ENCODE data around the gene DOCK11. TPM values are rescaled to one million over a fixed set of nuclear protein-coding genes. Genes with fewer than 3 reads are reported as not detected.

Gene DOCK11
- total RNA-seq, 3 donors from 2014 or later = 4.5 to 31.6 (median 8.4) TPM

DNA sequence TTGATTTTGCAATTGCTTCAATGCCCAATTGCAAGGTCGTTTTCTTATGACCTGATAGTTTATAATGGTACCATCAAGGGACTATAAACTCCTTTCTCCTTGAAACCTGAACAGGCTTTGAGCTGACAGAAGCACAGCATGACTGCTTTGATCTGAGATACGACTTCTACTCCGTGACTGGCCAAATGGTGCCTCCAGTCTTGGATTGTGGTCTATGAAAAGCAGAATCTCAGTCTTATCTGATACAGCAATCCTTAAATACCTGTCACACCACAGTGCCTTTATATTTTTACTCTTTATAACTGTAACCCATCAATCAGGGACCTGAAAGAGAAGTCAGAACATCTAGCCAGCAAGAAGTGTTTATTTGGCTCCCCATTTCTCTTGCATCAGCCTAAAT lies 93.1 kb downstream of the DOCK11 start:
- Histone ChIP-seq H3K4me1 (ENCODE audit: low read depth) (no peaks in the 10 kb centered on the region), H3K9me3 (no peaks in the 10 kb centered on the region), H3K36me3 (ENCODE audit: low read depth) (no peaks in the 10 kb centered on the region), H3K4me3 (no peak overlapping the region)
- TF ChIP-seq, protein P1, sequence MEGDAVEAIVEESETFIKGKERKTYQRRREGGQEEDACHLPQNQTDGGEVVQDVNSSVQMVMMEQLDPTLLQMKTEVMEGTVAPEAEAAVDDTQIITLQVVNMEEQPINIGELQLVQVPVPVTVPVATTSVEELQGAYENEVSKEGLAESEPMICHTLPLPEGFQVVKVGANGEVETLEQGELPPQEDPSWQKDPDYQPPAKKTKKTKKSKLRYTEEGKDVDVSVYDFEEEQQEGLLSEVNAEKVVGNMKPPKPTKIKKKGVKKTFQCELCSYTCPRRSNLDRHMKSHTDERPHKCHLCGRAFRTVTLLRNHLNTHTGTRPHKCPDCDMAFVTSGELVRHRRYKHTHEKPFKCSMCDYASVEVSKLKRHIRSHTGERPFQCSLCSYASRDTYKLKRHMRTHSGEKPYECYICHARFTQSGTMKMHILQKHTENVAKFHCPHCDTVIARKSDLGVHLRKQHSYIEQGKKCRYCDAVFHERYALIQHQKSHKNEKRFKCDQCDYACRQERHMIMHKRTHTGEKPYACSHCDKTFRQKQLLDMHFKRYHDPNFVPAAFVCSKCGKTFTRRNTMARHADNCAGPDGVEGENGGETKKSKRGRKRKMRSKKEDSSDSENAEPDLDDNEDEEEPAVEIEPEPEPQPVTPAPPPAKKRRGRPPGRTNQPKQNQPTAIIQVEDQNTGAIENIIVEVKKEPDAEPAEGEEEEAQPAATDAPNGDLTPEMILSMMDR (IDR thresholded peaks at IDR 0.05) = no peak
- DNase-seq = no peak
- intact Hi-C loops (cut with DNase I, micrococcal nuclease) = no loop called here
- ATAC-seq = no peak

DNA sequence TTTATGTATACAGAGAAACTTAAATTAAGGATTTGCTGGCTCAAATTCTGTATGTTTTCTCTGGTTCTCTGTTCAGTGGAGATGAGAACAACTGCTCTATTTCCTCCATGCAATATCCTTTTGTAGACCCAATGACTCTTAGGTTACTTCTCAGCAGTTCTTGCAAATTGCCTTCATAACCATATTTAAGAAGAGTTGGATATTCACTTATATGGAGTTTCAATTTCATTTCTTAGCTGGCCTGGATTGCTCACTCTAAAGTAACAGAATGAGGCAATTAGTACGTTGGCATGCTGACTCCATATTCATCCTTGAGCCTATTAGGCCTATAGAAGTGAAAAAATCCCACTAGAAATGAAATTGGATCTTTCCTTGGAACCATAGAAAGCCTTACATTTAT lies 93.6 kb downstream of the DOCK11 start:
- intact Hi-C loops (cut with DNase I, micrococcal nuclease) = no loop called here
- TF ChIP-seq, protein P1 (IDR thresholded peaks at IDR 0.05) = no peak
- ATAC-seq (no peak), DNase-seq (no peak)
- Histone ChIP-seq H3K4me3 (no peak overlapping the region), H3K4me1 (ENCODE audit: low read depth) (no peaks in the 10 kb centered on the region), H3K9me3 (no peaks in the 10 kb centered on the region), H3K36me3 (ENCODE audit: low read depth) (no peaks in the 10 kb centered on the region)

DNA sequence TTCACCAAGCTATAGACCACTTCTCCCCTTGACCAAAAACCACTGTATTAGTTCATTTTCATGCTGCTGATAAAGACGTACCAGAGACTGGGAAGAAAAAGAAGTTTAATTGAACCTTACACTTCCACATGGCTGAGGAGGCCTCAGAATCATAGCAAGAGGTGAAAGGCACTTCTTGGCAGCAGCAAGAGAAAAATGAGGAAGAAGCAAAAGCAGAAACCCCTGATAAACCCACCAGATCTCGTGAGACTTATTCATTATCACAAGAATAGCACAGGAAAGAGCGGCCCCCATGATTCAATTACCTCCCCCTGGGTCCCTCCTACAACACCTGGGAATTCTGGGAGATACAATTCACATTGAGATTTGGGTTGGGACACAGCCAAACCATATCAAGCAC lies 97.8 kb downstream of the DOCK11 start:
- no peaks in the 10 kb centered on the region for H3K4me1 ChIP-seq (ENCODE audit: low read depth)
- H3K36me3 ChIP-seq (ENCODE audit: low read depth) = no peaks in the 10 kb centered on the region
- intact Hi-C loops (cut with DNase I, micrococcal nuclease) = loop anchor here in 1 of 2 donors (10.0 kb wide), 1 partner anchor 119 kb away; no protein-coding TSS in a partner anchor
- no peak for ATAC-seq
- H3K4me3 ChIP-seq = no peak overlapping the region
- no peak for DNase-seq
- TF ChIP-seq, protein P1 (IDR thresholded peaks at IDR 0.05) = no peak
- H3K9me3 ChIP-seq = no peaks in the 10 kb centered on the region

DNA sequence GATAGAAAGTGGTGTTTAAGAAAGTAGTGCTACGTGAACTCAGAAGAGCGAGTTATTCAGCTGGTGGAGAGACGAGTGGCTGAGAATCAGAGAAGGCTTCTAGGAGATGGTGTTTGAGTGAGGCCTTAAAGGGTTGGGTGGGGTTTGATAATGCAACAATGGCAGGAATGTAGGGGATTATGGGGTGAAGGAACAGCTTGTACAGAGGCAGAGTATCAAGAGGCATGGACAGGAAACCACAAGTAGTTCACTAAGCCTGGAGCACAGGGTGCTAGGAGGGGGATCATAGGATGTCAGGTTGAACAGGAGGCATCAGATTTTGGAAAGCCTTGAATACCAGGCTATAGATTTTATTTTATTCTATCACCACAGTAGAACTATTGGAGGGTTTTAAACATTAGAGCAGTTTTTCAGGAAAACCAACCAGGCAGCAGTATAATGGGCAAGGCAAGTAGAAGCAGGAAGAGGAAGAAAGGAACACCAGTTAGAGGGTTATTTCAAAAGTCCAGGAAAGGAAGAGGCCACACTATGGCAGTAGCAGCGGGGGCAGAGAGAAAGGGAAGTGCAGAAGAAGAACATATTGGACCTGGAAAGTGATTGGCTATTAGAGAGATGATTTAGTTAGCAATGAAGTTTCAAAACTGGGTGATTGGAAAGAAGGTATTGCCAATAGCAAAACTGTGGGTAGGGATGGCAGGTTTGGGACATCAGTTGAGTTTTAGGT lies 99.2 kb downstream of the DOCK11 start:
- ATAC-seq = no peak
- Histone ChIP-seq H3K4me3 (no peak overlapping the region), H3K9me3 (no peaks in the 10 kb centered on the region), H3K4me1 (ENCODE audit: low read depth) (no peaks in the 10 kb centered on the region), H3K36me3 (ENCODE audit: low read depth) (no peaks in the 10 kb centered on the region)
- intact Hi-C loops (cut with DNase I, micrococcal nuclease) = loop anchor here in 1 of 2 donors (10.0 kb wide), 1 partner anchor 120 kb away; no protein-coding TSS in a partner anchor
- TF ChIP-seq, protein P1 (IDR thresholded peaks at IDR 0.05) = no peak
- DNase-seq = no peak

DNA sequence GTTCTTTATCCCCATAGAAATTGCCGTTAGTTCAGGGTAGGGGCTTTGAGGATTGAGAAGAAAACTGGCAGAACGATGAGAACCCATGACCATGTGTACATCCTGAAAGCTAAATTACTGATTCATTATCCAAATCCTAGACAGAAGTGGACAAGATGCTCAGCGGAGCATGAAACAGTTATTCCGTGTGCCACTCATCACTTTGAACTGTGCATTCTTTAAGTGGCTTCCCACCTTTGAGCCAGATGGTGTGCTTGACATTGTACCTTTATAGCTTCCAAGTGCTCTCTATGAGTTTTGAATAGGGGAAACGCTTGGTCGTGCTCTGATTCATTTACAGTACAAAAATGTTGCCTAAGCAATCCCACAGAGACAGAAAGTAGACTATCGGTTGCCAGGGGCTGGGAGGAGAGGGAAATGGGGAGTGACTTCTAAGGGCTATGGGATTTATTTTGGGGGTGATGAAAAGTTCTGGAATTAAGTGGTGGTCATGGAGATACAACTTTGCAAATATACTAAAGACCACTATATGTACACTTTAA lies 100.0 kb downstream of the DOCK11 start:
- no peak for DNase-seq
- TF ChIP-seq, protein P1 (IDR thresholded peaks at IDR 0.05) = no peak
- Histone ChIP-seq H3K9me3 (no peaks in the 10 kb centered on the region), H3K36me3 (ENCODE audit: low read depth) (no peaks in the 10 kb centered on the region), H3K4me1 (ENCODE audit: low read depth) (no peaks in the 10 kb centered on the region), H3K4me3 (no peak overlapping the region)
- ATAC-seq = no peak
- intact Hi-C loops (cut with DNase I, micrococcal nuclease) = loop anchor here in 1 of 2 donors (10.0 kb wide), 1 partner anchor 121 kb away; no protein-coding TSS in a partner anchor
